Fibroblast of lung (primary cell): ENCODE data around the gene PDLIM3. TPM values are rescaled to one million over a fixed set of nuclear protein-coding genes. Genes with fewer than 3 reads are reported as not detected.

ENCODE experiments used
- DNase-seq, 2 donors: peaks; one replicate each; pipeline versions ENCODE4 v3.0.0 to v3.0.0-alpha.2; 2010; ENCODE audit warnings: low read depth in 2 of 2
- H2AFZ ChIP-seq: 2 replicates; pipeline ENCODE4 v1.5.1; 2012; ENCODE audit warnings: low read length, control low read depth, inconsistent platforms
- H3K27ac ChIP-seq: 2 replicates; pipeline ENCODE4 v1.5.1; 2011; ENCODE audit warnings: low read length, control low read depth; ENCODE audit not compliant: insufficient read depth
- H3K27me3 ChIP-seq: 2 replicates; pipeline ENCODE4 v1.5.1; 2011; ENCODE audit warnings: mild to moderate bottlenecking, low read length; ENCODE audit not compliant: control insufficient read depth, insufficient read depth
- H3K36me3 ChIP-seq: 2 replicates; pipeline ENCODE4 v1.5.1; 2011; ENCODE audit warnings: low read length; ENCODE audit not compliant: control insufficient read depth, insufficient read depth
- H3K4me1 ChIP-seq: 2 replicates; pipeline ENCODE4 v1.5.1; 2011; ENCODE audit warnings: low read length; ENCODE audit not compliant: control insufficient read depth, insufficient read depth; ENCODE audit errors: extremely low read depth
- H3K4me2 ChIP-seq: 2 replicates; pipeline ENCODE4 v1.5.1; 2011; ENCODE audit warnings: low read length, control low read depth; ENCODE audit not compliant: insufficient read depth; ENCODE audit errors: extremely low read depth
- H3K4me3 ChIP-seq, 4 experiments: fragments of 200-600 bp in 1 of 4; sonication (generic) in 1 of 4; replicated peaks in 1 of 4; 2 replicates each; pipeline ENCODE4 v1.5.1; 2011 to 2016; ENCODE audit warnings: low read length in 4 of 4, low read depth in 3 of 4, mild to moderate bottlenecking in 3 of 4, control low read depth in 2 of 4, inconsistent platforms in 1 of 4, mixed read lengths in 1 of 4; ENCODE audit not compliant: insufficient read depth in 1 of 4; ENCODE audit errors: control extremely low read depth in 1 of 4
- H3K79me2 ChIP-seq: 2 replicates; pipeline ENCODE4 v1.5.1; 2012; ENCODE audit warnings: mild to moderate bottlenecking, low read length, inconsistent platforms; ENCODE audit not compliant: control insufficient read depth, insufficient read depth
- H3K9ac ChIP-seq: 2 replicates; pipeline ENCODE4 v1.5.1; 2011; ENCODE audit warnings: mild to moderate bottlenecking, low read length, control low read depth; ENCODE audit not compliant: insufficient read depth
- H3K9me3 ChIP-seq: 2 replicates; pipeline ENCODE4 v1.5.1; 2012; ENCODE audit warnings: low read depth, low read length; ENCODE audit not compliant: control insufficient read depth, insufficient read depth
- H4K20me1 ChIP-seq: 2 replicates; pipeline ENCODE4 v1.5.1; 2011; ENCODE audit warnings: low read length; ENCODE audit not compliant: control insufficient read depth, insufficient read depth; ENCODE audit errors: extremely low read depth
- CTCF ChIP-seq, 2 donors: IDR thresholded peaks in 1 of 2; conservative IDR thresholded peaks in 1 of 2; 1 replicate in 1 of 2; 2 replicates in 1 of 2; pipeline ENCODE4 v1.5.1; 2011 to 2012; ENCODE audit warnings: low read length in 2 of 2, control low read depth in 1 of 2, inconsistent platforms in 1 of 2, low read depth in 1 of 2, mild to moderate bottlenecking in 1 of 2
- EZH2 ChIP-seq: IDR thresholded peaks from 2 replicates; pipeline ENCODE4 v1.5.1; 2012; ENCODE audit warnings: low read length, control low read depth, mild to moderate bottlenecking; ENCODE audit errors: missing control alignments
- polyA plus RNA-seq, 2 donors: library from polyadenylated mRNA; depleted of rRNA in 1 of 2; stranded (reverse) in 1 of 2; unstranded in 1 of 2; fragments of >200 nt; gene quantifications; 2 replicates each; pipeline ENCODE4 v1.2.1, GENCODE V29; 2011 to 2012; ENCODE audit warnings: missing spikeins in 1 of 2
- total RNA-seq: library from RNA; depleted of rRNA; stranded (reverse); fragments of >200 nt; gene quantifications from 2 replicates; pipeline ENCODE4 v1.2.1, GENCODE V29; 2014

Gene PDLIM3
- total and polyA plus RNA-seq, 2 donors (not counting 1 experiment from before 2014, with no cell fraction given), result 8.7 to 20.8 TPM

- H3K4me2 ChIP-seq, result no peak overlapping the region
- H3K27me3 ChIP-seq, result no peaks in the 10 kb centered on the region
- H3K4me3 ChIP-seq, result no peak overlapping the region
- H3K4me1 ChIP-seq, result peaks cover 3% of the 10 kb centered on the region
- no peak for DNase-seq
- TF ChIP-seq EZH2, result no peak
- TF ChIP-seq CTCF (conservative IDR thresholded peaks at IDR 0.05 in 1 of 2, IDR thresholded peaks at IDR 0.05 in 1 of 2; ENCODE audit: low read depth in 1 of 2, low read length in 2 of 2), result no peak
- H3K79me2 ChIP-seq, result no peaks in the 10 kb centered on the region
- no peak overlapping the region for H2AFZ ChIP-seq
- H3K36me3 ChIP-seq, result no peaks in the 10 kb centered on the region
- no peaks in the 10 kb centered on the region for H4K20me1 ChIP-seq
- no peak overlapping the region for H3K27ac ChIP-seq
- H3K9me3 ChIP-seq, result no peaks in the 10 kb centered on the region
- H3K9ac ChIP-seq, result no peak overlapping the region
Observed at GRCh38 chr4:185540040-185540439, 4.7 kb upstream of the PDLIM3 start.

GRCh38 chr4:185538806-185539205, 3.5 kb upstream of the PDLIM3 start:
- Histone ChIP-seq H3K4me2 (no peak overlapping the region), H4K20me1 (no peaks in the 10 kb centered on the region), H3K9ac (no peak overlapping the region), H3K79me2 (no peaks in the 10 kb centered on the region), H3K36me3 (no peaks in the 10 kb centered on the region), H3K4me1 (peaks cover 3% of the 10 kb centered on the region), H3K9me3 (no peaks in the 10 kb centered on the region), H3K27me3 (no peaks in the 10 kb centered on the region), H2AFZ (no peak overlapping the region), H3K4me3 (no peak overlapping the region), H3K27ac (no peak overlapping the region)
- DNase-seq, result no peak
- TF ChIP-seq EZH2, result no peak
- TF ChIP-seq CTCF (conservative IDR thresholded peaks at IDR 0.05 in 1 of 2, IDR thresholded peaks at IDR 0.05 in 1 of 2; ENCODE audit: low read depth in 1 of 2, low read length in 2 of 2), result no peak

GRCh38 chr4:185536411-185536709, 1.1 kb upstream of the PDLIM3 start:
- Histone ChIP-seq H3K4me3 (peak overlapping the region; percentile 57 to 84 (median 69)), H3K9ac (no peak overlapping the region), H3K4me2 (peak overlapping the region; percentile 91), H2AFZ (peak overlapping the region; percentile 19), H3K4me1 (peaks cover 3% of the 10 kb centered on the region), H3K9me3 (no peaks in the 10 kb centered on the region), H3K79me2 (no peaks in the 10 kb centered on the region), H4K20me1 (no peaks in the 10 kb centered on the region), H3K27me3 (no peaks in the 10 kb centered on the region), H3K36me3 (no peaks in the 10 kb centered on the region), H3K27ac (no peak overlapping the region)
- no peak for TF ChIP-seq EZH2
- no peak for TF ChIP-seq CTCF (conservative IDR thresholded peaks at IDR 0.05 in 1 of 2, IDR thresholded peaks at IDR 0.05 in 1 of 2; ENCODE audit: low read depth in 1 of 2, low read length in 2 of 2)
- peak in 1 of 2 donors; percentile 26 for DNase-seq
